CD4-positive, CD25-positive, alpha-beta regulatory T cell (primary cell): ENCODE measurements around the gene SLC25A14. TPM values are rescaled to one million over a fixed set of nuclear protein-coding genes. Genes with fewer than 3 reads are reported as not detected.
"Not testable (repeated sequence)": the region's sequence is repeated elsewhere in the genome, so short reads cannot be mapped to it uniquely, and the experiment has no call there.

ENCODE experiments used
- ATAC-seq, 2 donors: fragments of 150-1000 bp; cut with Tn5 transposase; one replicate each; pipeline ENCODE4 v1.10.0; 2021; ENCODE audit warnings: low read depth in 2 of 2, moderate number of reproducible peaks in 2 of 2, moderate library complexity in 1 of 2
- DNase-seq, 3 donors: peaks; one replicate each; pipeline versions ENCODE4 v3.0.0 to v3.0.0-alpha.2; 2012 to 2022; ENCODE audit warnings: mixed read lengths in 1 of 3
- H3K27ac ChIP-seq: one replicate; pipeline ENCODE4 v1.7.0; 2013; ENCODE audit warnings: mild to moderate bottlenecking, low read length; ENCODE audit not compliant: insufficient read depth, poor library complexity, severe bottlenecking
- H3K27me3 ChIP-seq: one replicate; pipeline ENCODE4 v1.7.0; 2013; ENCODE audit warnings: low read length; ENCODE audit not compliant: control insufficient read depth, insufficient read depth
- H3K36me3 ChIP-seq: one replicate; pipeline ENCODE4 v1.7.0; 2013; ENCODE audit warnings: mild to moderate bottlenecking, low read length, moderate library complexity; ENCODE audit not compliant: control insufficient read depth, insufficient read depth
- H3K4me1 ChIP-seq: 2 replicates; pipeline ENCODE4 v1.7.0; 2013; ENCODE audit warnings: mild to moderate bottlenecking, low read length; ENCODE audit not compliant: insufficient read depth, control insufficient read depth, poor library complexity, severe bottlenecking
- H3K4me3 ChIP-seq: one replicate; pipeline ENCODE4 v1.7.0; 2013; ENCODE audit warnings: low read depth, mild to moderate bottlenecking, low read length, moderate library complexity
- H3K9me3 ChIP-seq, 2 experiments: 1 replicate in 1 of 2; 2 replicates in 1 of 2; pipeline ENCODE4 v1.7.0; 2013; ENCODE audit warnings: low read length in 2 of 2, mild to moderate bottlenecking in 1 of 2, moderate library complexity in 1 of 2; ENCODE audit not compliant: control insufficient read depth in 2 of 2
- H3K27ac Mint-ChIP-seq, 3 donors: one replicate each; pipeline ENCODE4 v1.8.0; 2020 to 2022; ENCODE audit warnings: mild to moderate bottlenecking in 3 of 3, mixed read lengths in 3 of 3, moderate library complexity in 2 of 3
- H3K27me3 Mint-ChIP-seq: one replicate; pipeline ENCODE4 v1.8.0; 2022; ENCODE audit warnings: mild to moderate bottlenecking, mixed read lengths
- H3K36me3 Mint-ChIP-seq: one replicate; pipeline ENCODE4 v1.8.0; 2020; ENCODE audit warnings: mixed read lengths
- H3K4me1 Mint-ChIP-seq, 4 donors: one replicate each; pipeline ENCODE4 v1.8.0; 2020 to 2022; ENCODE audit warnings: mixed read lengths in 4 of 4, mild to moderate bottlenecking in 1 of 4
- H3K4me3 Mint-ChIP-seq, 4 donors: one replicate each; pipeline ENCODE4 v1.8.0; 2020 to 2022; ENCODE audit warnings: mild to moderate bottlenecking in 4 of 4, mixed read lengths in 4 of 4, moderate library complexity in 3 of 4
- H3K9me3 Mint-ChIP-seq, 7 donors: one replicate each; pipeline ENCODE4 v1.8.0; 2020 to 2022; ENCODE audit warnings: mixed read lengths in 7 of 7, mild to moderate bottlenecking in 3 of 7, moderate library complexity in 2 of 7
- polyA plus RNA-seq, 4 donors: library from polyadenylated mRNA; unstranded; fragments of 300-500 nt; fragmentation: Illumina TruSeq; gene quantifications; one replicate each; pipeline ENCODE4 v1.2.3, GENCODE V29; 2021
- total RNA-seq: library from RNA; stranded (reverse); gene quantifications from one replicate; pipeline ENCODE4 v1.2.3, GENCODE V29; 2022

SLC25A14 gene
- total and polyA plus RNA-seq, 5 donors from 2014 or later: 7.6 to 14.9 (median 8.7) TPM

DNA sequence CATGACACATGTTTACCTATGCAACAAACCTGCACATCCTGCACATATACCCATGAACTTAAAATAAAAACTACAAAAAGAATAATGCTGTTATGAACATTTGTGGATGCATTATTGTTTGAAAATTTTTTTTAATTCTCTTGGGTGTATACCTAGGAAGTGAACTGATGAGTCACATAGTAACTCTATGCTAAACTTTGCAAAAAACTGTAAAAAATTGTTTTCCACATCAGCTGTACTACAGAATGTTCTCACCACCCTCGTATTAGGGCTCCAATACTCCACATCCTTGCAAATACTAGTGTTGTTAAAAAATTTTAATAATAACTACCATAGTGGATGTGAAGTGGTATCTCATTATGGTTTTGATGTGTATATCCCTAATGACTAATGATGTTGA lies 37.7 kb upstream of the SLC25A14 start:
- H3K27me3 Mint-ChIP-seq: peaks cover 8% of the 10 kb centered on the region
- no peak overlapping the region for H3K27ac Mint-ChIP-seq
- H3K36me3 Mint-ChIP-seq: no peaks in the 10 kb centered on the region
- H3K4me1 ChIP-seq: no peaks in the 10 kb centered on the region
- H3K9me3 ChIP-seq: no peaks in the 10 kb centered on the region
- no peak overlapping the region for H3K27ac ChIP-seq
- no peaks in the 10 kb centered on the region for H3K36me3 ChIP-seq
- no peak overlapping the region for H3K4me3 Mint-ChIP-seq
- DNase-seq: no peak
- H3K9me3 Mint-ChIP-seq: peaks cover 0 to 6% (median 2%) of the 10 kb centered on the region in 7 donors
- H3K4me1 Mint-ChIP-seq: no peaks in the 10 kb centered on the region
- H3K27me3 ChIP-seq: no peaks in the 10 kb centered on the region
- no peak for ATAC-seq
- no peak overlapping the region for H3K4me3 ChIP-seq

DNA sequence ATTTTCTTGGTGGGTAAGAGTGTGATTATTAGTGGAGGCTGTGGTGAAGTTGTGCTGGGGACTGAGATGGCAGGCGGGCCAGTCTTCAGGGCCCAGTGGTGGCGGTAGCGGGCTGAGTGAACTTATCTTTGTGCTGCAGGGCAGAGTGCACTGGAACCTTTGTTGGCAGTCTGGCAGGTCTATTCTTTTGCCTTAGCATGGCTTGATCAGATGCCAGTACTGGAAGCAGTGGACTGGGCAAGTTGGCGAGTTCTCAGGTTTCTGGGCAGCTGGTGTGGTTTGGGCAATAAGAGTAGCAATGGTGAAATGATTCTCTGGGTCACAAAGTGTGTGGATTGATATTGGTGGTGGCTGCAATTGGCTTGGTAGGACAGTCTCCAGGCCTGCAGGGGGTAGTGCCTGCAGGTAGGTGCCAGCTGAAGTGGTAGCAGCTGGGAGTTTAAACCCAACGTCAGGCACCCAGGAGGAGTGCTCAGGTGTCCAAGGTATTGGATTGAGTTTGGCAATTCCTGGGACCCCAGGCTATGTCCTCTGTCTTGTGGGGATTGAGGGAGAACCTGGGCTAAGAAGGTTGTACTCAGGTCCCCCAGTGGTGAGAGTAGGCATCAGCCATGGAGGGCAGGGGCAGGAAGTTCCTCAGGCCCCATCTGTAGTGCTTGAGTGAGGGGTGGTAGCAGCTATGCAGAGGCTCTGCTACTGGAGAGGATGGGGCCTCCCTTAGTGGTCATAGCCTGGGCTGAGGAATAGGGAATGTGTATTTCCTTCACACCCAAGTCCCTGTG lies 34.9 kb upstream of the SLC25A14 start:
- H3K4me1 ChIP-seq: no peaks in the 10 kb centered on the region
- DNase-seq: no peak
- no peaks in the 10 kb centered on the region for H3K9me3 ChIP-seq
- Mint-ChIP-seq H3K27me3 (no peaks in the 10 kb centered on the region), H3K27ac (no peak overlapping the region), H3K9me3 (peaks cover 0 to 6% (median 2%) of the 10 kb centered on the region in 7 donors), H3K4me3 (peak overlapping the region in 1 of 4 donors; percentile 59), H3K36me3 (no peaks in the 10 kb centered on the region), H3K4me1 (no peaks in the 10 kb centered on the region)
- no peaks in the 10 kb centered on the region for H3K27me3 ChIP-seq
- no peak for ATAC-seq
- no peak overlapping the region for H3K27ac ChIP-seq
- no peak overlapping the region for H3K4me3 ChIP-seq
- no peaks in the 10 kb centered on the region for H3K36me3 ChIP-seq

- H3K4me3 Mint-ChIP-seq, H3K27ac ChIP-seq, DNase-seq, H3K4me1 ChIP-seq, H3K4me3 ChIP-seq, H3K27ac Mint-ChIP-seq, H3K9me3 ChIP-seq, ATAC-seq, H3K27me3 ChIP-seq, H3K4me1 Mint-ChIP-seq, H3K36me3 Mint-ChIP-seq, H3K36me3 ChIP-seq: not testable (repeated sequence)
- H3K9me3 Mint-ChIP-seq: peaks cover 0 to 11% (median 0%) of the 10 kb centered on the region in 7 donors
- H3K27me3 Mint-ChIP-seq: peaks cover 19% of the 10 kb centered on the region
Observed at GRCh38 chrX:130319886-130320285, 19.8 kb upstream of the SLC25A14 start.

GRCh38 chrX:130321550-130321949 lies 18.2 kb upstream of the SLC25A14 start:
- Mint-ChIP-seq H3K4me1 (peaks cover 5 to 9% (median 6%) of the 10 kb centered on the region in 4 donors), H3K36me3 (no peaks in the 10 kb centered on the region), H3K27me3 (peaks cover 13% of the 10 kb centered on the region), H3K4me3 (no peak overlapping the region), H3K27ac (no peak overlapping the region), H3K9me3 (peaks cover 0 to 11% (median 0%) of the 10 kb centered on the region in 7 donors)
- Histone ChIP-seq H3K4me1 (no peaks in the 10 kb centered on the region), H3K27me3 (no peaks in the 10 kb centered on the region), H3K9me3 (no peaks in the 10 kb centered on the region), H3K36me3 (no peaks in the 10 kb centered on the region), H3K4me3 (no peak overlapping the region), H3K27ac (no peak overlapping the region)
- no peak for ATAC-seq
- DNase-seq: peak in 1 of 3 donors; percentile 23

DNA sequence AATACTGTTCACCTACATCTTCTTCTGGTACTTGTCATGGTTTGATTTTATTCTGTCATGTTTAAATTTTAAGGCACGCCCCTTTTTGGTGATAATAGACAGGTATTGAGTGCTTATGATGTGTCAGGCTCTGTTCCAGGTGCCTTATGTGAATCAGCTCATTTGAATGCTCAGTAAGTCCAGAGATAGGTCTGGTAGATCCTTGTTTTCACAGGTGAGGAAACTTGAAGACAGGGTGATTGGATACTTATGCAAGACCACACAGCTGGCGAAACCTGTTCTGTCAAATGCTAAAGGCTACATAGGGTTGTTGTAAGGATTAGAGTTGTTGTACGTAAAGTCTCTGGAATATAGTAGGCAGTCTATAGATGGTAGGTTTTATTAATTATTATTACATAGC lies 9.6 kb upstream of the SLC25A14 start:
- Mint-ChIP-seq H3K27ac (no peak overlapping the region), H3K36me3 (no peaks in the 10 kb centered on the region), H3K9me3 (peaks cover 0 to 5% (median 0%) of the 10 kb centered on the region in 7 donors), H3K27me3 (peaks cover 22% of the 10 kb centered on the region), H3K4me3 (no peak overlapping the region), H3K4me1 (no peaks in the 10 kb centered on the region)
- no peaks in the 10 kb centered on the region for H3K9me3 ChIP-seq
- no peak overlapping the region for H3K27ac ChIP-seq
- H3K4me3 ChIP-seq: no peak overlapping the region
- no peak for ATAC-seq
- DNase-seq: no peak
- no peaks in the 10 kb centered on the region for H3K4me1 ChIP-seq
- peaks cover 3% of the 10 kb centered on the region for H3K27me3 ChIP-seq
- no peaks in the 10 kb centered on the region for H3K36me3 ChIP-seq

GRCh38 chrX:130330706-130331105 lies 9.0 kb upstream of the SLC25A14 start:
- peak overlapping the region in 1 of 3 donors; percentile 26 for H3K27ac Mint-ChIP-seq
- Histone ChIP-seq H3K27me3 (peaks cover 3% of the 10 kb centered on the region), H3K36me3 (no peaks in the 10 kb centered on the region), H3K4me3 (no peak overlapping the region), H3K27ac (no peak overlapping the region), H3K4me1 (no peaks in the 10 kb centered on the region), H3K9me3 (no peaks in the 10 kb centered on the region)
- H3K4me3 Mint-ChIP-seq: peak overlapping the region in 1 of 4 donors; percentile 68
- H3K4me1 Mint-ChIP-seq: no peaks in the 10 kb centered on the region
- ATAC-seq: peak in 1 of 2 donors; percentile 50
- DNase-seq: peak; percentile 3 to 54 (median 17)
- peaks cover 0 to 5% (median 0%) of the 10 kb centered on the region in 7 donors for H3K9me3 Mint-ChIP-seq
- peaks cover 22% of the 10 kb centered on the region for H3K27me3 Mint-ChIP-seq
- no peaks in the 10 kb centered on the region for H3K36me3 Mint-ChIP-seq

- H3K4me3 ChIP-seq: no peak overlapping the region
- peaks cover 13% of the 10 kb centered on the region for H3K27me3 Mint-ChIP-seq
- no peaks in the 10 kb centered on the region for H3K9me3 ChIP-seq
- H3K4me1 ChIP-seq: peaks cover 5% of the 10 kb centered on the region
- peaks cover 0 to 2% (median 0%) of the 10 kb centered on the region in 7 donors for H3K9me3 Mint-ChIP-seq
- H3K27me3 ChIP-seq: no peaks in the 10 kb centered on the region
- H3K27ac Mint-ChIP-seq: no peak overlapping the region
- H3K27ac ChIP-seq: no peak overlapping the region
- H3K36me3 Mint-ChIP-seq: no peaks in the 10 kb centered on the region
- peaks cover 0 to 20% (median 10%) of the 10 kb centered on the region in 4 donors for H3K4me1 Mint-ChIP-seq
- no peak for ATAC-seq
- DNase-seq: no peak
- no peaks in the 10 kb centered on the region for H3K36me3 ChIP-seq
- H3K4me3 Mint-ChIP-seq: peak overlapping the region in 1 of 4 donors; percentile 11
Observed at GRCh38 chrX:130336531-130336930, 3.2 kb upstream of the SLC25A14 start.

- H3K4me3 Mint-ChIP-seq: peak overlapping the region in 1 of 4 donors; percentile 97
- peaks cover 0 to 20% (median 13%) of the 10 kb centered on the region in 4 donors for H3K4me1 Mint-ChIP-seq
- H3K9me3 ChIP-seq, H3K27ac ChIP-seq, H3K4me3 ChIP-seq, H3K4me1 ChIP-seq, ATAC-seq, H3K36me3 Mint-ChIP-seq, DNase-seq, H3K27me3 ChIP-seq, H3K9me3 Mint-ChIP-seq, H3K27me3 Mint-ChIP-seq, H3K36me3 ChIP-seq: not testable (repeated sequence)
- H3K27ac Mint-ChIP-seq: peak overlapping the region in 1 of 3 donors; percentile 94
Observed at GRCh38 chrX:130338869-130339268, 850 bp upstream of the SLC25A14 start.
